ENCODE measurements around the gene RBBP9.
"Not testable (repeated sequence)": the region's sequence is repeated elsewhere in the genome, so short reads cannot be mapped to it uniquely, and the experiment has no call there.

Gene RBBP9

GRCh38 chr20:18504479-18505060 is 7.5 kb upstream of the RBBP9 start:
- DNase-seq (ENCODE audit: low spot score) = peak; percentile 37

GRCh38 chr20:18501672-18502071 is 4.6 kb upstream of the RBBP9 start:
- not testable (repeated sequence) for DNase-seq (ENCODE audit: low spot score)

- DNase-seq (ENCODE audit: low spot score) = no peak
These were observed 578 bp upstream of the RBBP9 start for GRCh38 chr20:18497603-18498002.

- DNase-seq (ENCODE audit: low spot score) = no peak
These were observed 983 bp downstream of the RBBP9 start for GRCh38 chr20:18496042-18496441.

- DNase-seq (ENCODE audit: low spot score) = no peak
These were observed 8.7 kb downstream of the RBBP9 start for GRCh38 chr20:18488301-18488700.

- DNase-seq (ENCODE audit: low spot score) = no peak
These were observed 15.4 kb downstream of the RBBP9 start for GRCh38 chr20:18481596-18481995.

GRCh38 chr20:18477821-18478220 is 19.2 kb downstream of the RBBP9 start:
- DNase-seq (ENCODE audit: low spot score) = no peak

GRCh38 chr20:18477218-18477617 is 19.8 kb downstream of the RBBP9 start:
- no peak for DNase-seq (ENCODE audit: low spot score)

GRCh38 chr20:18466894-18467730 is 29.9 kb downstream of the RBBP9 start, which contains the start of the genes DZANK1 and POLR3F:
DZANK1 (minus strand) TSS chr20:18467030; CDS start chr20:18465358, 1,672 bp downstream.
POLR3F (plus strand) TSS chr20:18467390; CDS start chr20:18467507, 117 bp downstream.
- DNase-seq (ENCODE audit: low spot score) = peak; percentile 99

- DNase-seq (ENCODE audit: low spot score) = no peak
These were observed 30.5 kb downstream of the RBBP9 start for GRCh38 chr20:18466574-18466893.

GRCh38 chr20:18465536-18466200 is 31.4 kb downstream of the RBBP9 start:
- DNase-seq (ENCODE audit: low spot score) = no peak

- no peak for DNase-seq (ENCODE audit: low spot score)
These were observed 40.4 kb downstream of the RBBP9 start for GRCh38 chr20:18456600-18456999.

GRCh38 chr20:18443886-18444285 is 53.1 kb downstream of the RBBP9 start:
- no peak for DNase-seq (ENCODE audit: low spot score)

- DNase-seq (ENCODE audit: low spot score) = no peak
These were observed 56.6 kb downstream of the RBBP9 start for GRCh38 chr20:18440403-18440802.

- DNase-seq (ENCODE audit: low spot score) = no peak
These were observed 60.2 kb downstream of the RBBP9 start for GRCh38 chr20:18436847-18437246.
